Left ventricle myocardium inferior (tissue), 1 donor: ENCODE data around the gene OR2H2. TPM values are rescaled to one million over a fixed set of nuclear protein-coding genes. Genes with fewer than 3 reads are reported as not detected.

ENCODE experiments used
- DNase-seq: peaks from one replicate; pipeline ENCODE4 v3.0.0-alpha.2; 2020
- H3K27ac ChIP-seq: fragments of 200-600 bp; replicated peaks from 2 replicates; pipeline ENCODE4 v1.8.0; 2021
- H3K27me3 ChIP-seq: fragments of 200-600 bp; 2 replicates; pipeline ENCODE4 v1.8.0; 2021; ENCODE audit warnings: low read depth
- H3K36me3 ChIP-seq: fragments of 200-600 bp; 2 replicates; pipeline ENCODE4 v1.8.0; 2021
- H3K4me1 ChIP-seq: fragments of 200-600 bp; 2 replicates; pipeline ENCODE4 v1.8.0; 2021
- H3K4me3 ChIP-seq: fragments of 200-600 bp; 2 replicates; pipeline ENCODE4 v1.8.0; 2021; ENCODE audit warnings: mild to moderate bottlenecking, moderate library complexity
- H3K9me3 ChIP-seq: fragments of 200-600 bp; replicated peaks from 2 replicates; pipeline ENCODE4 v1.8.0; 2021
- intact Hi-C: fragments of 100-400 bp; cut with micrococcal nuclease; formaldehyde crosslinking; loops from one replicate; pipeline ENCODE4 v1.11.0; 2022
- total RNA-seq: library from RNA; stranded (reverse); fragmentation: NEBNext Ultra II Directional; extraction: Animal tissue kit (Norgen Biotek cat#: 25700); gene quantifications from one replicate; pipeline ENCODE4 v1.2.1, GENCODE V29; 2021
- TF ChIP-seq, protein P1 (sequence below): fragments of 200-600 bp; IDR thresholded peaks from 2 replicates; pipeline ENCODE4 v1.8.0; 2021; ENCODE audit warnings: antibody characterized with exemption, mild to moderate bottlenecking, borderline replicate concordance
- donor health status: DM: no; HTN: yes; CAD: no; lungs with severe emphysema.

The OR2H2 gene
- total RNA-seq, 1 donor from 2014 or later: not detected

DNA sequence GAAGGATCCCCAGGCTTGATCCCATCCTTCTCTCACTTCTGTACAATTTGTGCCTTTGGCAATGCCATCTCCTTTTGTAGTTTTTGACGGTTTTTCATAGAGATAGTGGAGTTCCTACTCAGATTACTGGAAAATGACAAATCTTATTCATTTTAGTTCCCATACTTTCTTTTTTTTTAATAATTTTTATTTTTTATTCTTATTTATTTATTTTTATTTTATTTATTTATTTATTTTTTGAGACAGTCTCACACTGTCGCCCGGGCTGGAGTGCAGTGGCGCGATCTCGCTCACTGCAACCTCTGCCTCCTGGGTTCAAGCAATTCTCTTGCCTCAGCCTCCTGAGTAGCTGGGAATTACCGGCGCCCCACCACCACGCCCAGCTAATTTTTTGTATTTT, 52.3 kb downstream of the OR2H2 start:
- TF ChIP-seq, protein P1, sequence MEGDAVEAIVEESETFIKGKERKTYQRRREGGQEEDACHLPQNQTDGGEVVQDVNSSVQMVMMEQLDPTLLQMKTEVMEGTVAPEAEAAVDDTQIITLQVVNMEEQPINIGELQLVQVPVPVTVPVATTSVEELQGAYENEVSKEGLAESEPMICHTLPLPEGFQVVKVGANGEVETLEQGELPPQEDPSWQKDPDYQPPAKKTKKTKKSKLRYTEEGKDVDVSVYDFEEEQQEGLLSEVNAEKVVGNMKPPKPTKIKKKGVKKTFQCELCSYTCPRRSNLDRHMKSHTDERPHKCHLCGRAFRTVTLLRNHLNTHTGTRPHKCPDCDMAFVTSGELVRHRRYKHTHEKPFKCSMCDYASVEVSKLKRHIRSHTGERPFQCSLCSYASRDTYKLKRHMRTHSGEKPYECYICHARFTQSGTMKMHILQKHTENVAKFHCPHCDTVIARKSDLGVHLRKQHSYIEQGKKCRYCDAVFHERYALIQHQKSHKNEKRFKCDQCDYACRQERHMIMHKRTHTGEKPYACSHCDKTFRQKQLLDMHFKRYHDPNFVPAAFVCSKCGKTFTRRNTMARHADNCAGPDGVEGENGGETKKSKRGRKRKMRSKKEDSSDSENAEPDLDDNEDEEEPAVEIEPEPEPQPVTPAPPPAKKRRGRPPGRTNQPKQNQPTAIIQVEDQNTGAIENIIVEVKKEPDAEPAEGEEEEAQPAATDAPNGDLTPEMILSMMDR: no peak
- no peak for DNase-seq
- no peaks in the 10 kb centered on the region for H3K9me3 ChIP-seq
- no peak overlapping the region for H3K27ac ChIP-seq
- no peak overlapping the region for H3K4me3 ChIP-seq
- H3K27me3 ChIP-seq: no peaks in the 10 kb centered on the region
- no peaks in the 10 kb centered on the region for H3K36me3 ChIP-seq
- intact Hi-C loops: no loop called here
- peaks cover 14% of the 10 kb centered on the region for H3K4me1 ChIP-seq

Other genes with a start within 250 kb of the OR2H2 start
- gene OR5V1, start 216.3 kb upstream of the OR2H2 start, total RNA-seq: not detected
- gene OR12D3, start 209.8 kb upstream of the OR2H2 start, total RNA-seq: not detected
- not detected for gene OR12D2, start 189.5 kb upstream of the OR2H2 start, total RNA-seq
- not detected for gene OR12D1, start 170.2 kb upstream of the OR2H2 start, total RNA-seq
- not detected for gene OR10C1, start 145.8 kb upstream of the OR2H2 start, total RNA-seq
- not detected for gene OR11A1, start 128.1 kb upstream of the OR2H2 start, total RNA-seq
- gene OR2H1, start 128.0 kb upstream of the OR2H2 start, total RNA-seq: not detected
- gene MAS1L, start 97.2 kb upstream of the OR2H2 start, total RNA-seq: not detected
- gene UBD, start 25.4 kb upstream of the OR2H2 start, total RNA-seq: not detected
- 19.3 TPM for gene GABBR1, start 48.1 kb downstream of the OR2H2 start, total RNA-seq
- gene MOG, start 72.0 kb downstream of the OR2H2 start, total RNA-seq: 14.7 TPM
- not detected for gene ZFP57, start 96.0 kb downstream of the OR2H2 start, total RNA-seq
- 29.4 TPM for gene HLA-F, start 138.3 kb downstream of the OR2H2 start, total RNA-seq
- not detected for gene HLA-G, start 242.7 kb downstream of the OR2H2 start, total RNA-seq